GM12874 (cell line): ENCODE data around the gene ZCCHC8.

ENCODE experiments used
- TF ChIP-seq, protein P1 (sequence below): IDR thresholded peaks from 2 replicates; pipeline ENCODE4 v1.5.1; 2011; ENCODE audit warnings: low read depth, mild to moderate bottlenecking, control low read depth, low read length, moderate library complexity; ENCODE audit not compliant: insufficient read depth

Gene ZCCHC8

DNA sequence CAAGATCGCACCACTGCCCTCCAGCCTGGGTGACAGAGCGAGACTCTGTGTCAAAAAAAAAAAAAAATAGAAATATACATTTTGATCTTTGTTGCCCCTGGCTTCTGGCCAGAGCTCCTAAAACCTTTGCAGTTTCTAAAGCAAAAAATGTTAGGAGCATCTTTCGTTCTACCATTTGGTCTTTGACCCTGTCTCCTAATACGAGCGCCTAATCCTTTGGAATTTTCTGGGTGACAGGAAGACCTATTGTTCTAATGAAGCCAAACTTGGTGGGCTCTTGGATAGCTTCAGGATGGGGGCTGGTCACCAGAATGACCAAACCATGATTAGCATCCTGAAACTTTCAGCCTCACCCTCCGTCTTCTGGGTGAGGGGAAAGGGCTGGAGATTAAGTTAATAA is 46.0 kb downstream of the ZCCHC8 start:
- TF ChIP-seq, protein P1, sequence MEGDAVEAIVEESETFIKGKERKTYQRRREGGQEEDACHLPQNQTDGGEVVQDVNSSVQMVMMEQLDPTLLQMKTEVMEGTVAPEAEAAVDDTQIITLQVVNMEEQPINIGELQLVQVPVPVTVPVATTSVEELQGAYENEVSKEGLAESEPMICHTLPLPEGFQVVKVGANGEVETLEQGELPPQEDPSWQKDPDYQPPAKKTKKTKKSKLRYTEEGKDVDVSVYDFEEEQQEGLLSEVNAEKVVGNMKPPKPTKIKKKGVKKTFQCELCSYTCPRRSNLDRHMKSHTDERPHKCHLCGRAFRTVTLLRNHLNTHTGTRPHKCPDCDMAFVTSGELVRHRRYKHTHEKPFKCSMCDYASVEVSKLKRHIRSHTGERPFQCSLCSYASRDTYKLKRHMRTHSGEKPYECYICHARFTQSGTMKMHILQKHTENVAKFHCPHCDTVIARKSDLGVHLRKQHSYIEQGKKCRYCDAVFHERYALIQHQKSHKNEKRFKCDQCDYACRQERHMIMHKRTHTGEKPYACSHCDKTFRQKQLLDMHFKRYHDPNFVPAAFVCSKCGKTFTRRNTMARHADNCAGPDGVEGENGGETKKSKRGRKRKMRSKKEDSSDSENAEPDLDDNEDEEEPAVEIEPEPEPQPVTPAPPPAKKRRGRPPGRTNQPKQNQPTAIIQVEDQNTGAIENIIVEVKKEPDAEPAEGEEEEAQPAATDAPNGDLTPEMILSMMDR = no peak

GRCh38 chr12:122454250-122454721 is 46.4 kb downstream of the ZCCHC8 start:
- TF ChIP-seq, protein P1 = no peak

- TF ChIP-seq, protein P1 = no peak
Observed at GRCh38 chr12:122452701-122453285, 47.9 kb downstream of the ZCCHC8 start.

DNA sequence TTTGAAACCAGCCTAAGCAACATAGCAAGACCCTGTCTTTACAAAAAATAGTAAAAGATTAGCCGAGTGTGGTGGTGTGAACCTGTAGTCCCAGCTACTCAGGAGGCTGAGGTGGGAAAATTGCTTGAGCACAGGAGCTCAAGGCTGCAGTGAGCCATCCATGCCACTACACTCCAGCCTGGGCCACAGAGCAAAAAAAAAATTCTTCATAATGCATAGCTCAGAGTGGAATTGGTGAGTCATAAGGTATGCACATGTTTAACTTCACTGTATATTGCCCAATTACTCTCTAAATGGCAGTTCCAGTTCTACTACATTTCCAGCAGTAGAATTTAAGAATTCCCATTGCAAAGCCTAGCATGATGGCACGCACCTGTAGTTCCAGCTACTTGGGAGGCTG is 51.4 kb downstream of the ZCCHC8 start:
- TF ChIP-seq, protein P1 = no peak

GRCh38 chr12:122437656-122438121 is 63.0 kb downstream of the ZCCHC8 start:
- TF ChIP-seq, protein P1 = no peak

GRCh38 chr12:122435186-122435585 is 65.5 kb downstream of the ZCCHC8 start:
- TF ChIP-seq, protein P1 = no peak

DNA sequence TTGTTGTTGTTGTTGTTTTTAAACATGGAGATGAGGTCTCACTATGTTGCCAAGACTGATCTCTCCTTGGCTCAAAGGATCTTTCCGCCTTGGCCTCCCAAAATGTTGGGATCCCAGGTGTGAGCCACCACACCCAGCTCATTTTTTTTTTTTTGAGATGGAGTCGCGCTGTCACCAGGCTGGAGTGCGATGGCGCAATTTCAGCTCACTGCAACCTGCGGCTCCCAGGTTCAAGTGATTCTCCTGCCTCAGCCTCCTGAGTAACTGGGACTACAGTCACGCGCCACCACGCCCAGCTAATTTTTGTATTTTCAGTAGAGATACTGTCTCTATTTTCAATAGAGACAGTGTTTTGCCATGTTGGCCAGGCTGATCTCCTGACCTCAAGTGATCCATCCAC is 73.3 kb downstream of the ZCCHC8 start:
- TF ChIP-seq, protein P1 = no peak
